Dendritic cell treated with granulocyte-macrophage colony-stimulating factor and Interleukin-4, amounts not matched to agents 40 ng/mL and 50 ng/mL, for 4 days (primary cell): ENCODE measurements around the gene MGAT1.
"Not testable (repeated sequence)": the region's sequence is repeated elsewhere in the genome, so short reads cannot be mapped to it uniquely, and the experiment has no call there.

Source experiments
- H3K27ac Mint-ChIP-seq: one replicate; pipeline ENCODE4 v1.8.0; 2022; ENCODE audit warnings: mild to moderate bottlenecking, mixed read lengths
- H3K27me3 Mint-ChIP-seq: one replicate; pipeline ENCODE4 v1.8.0; 2022; ENCODE audit warnings: mild to moderate bottlenecking, mixed read lengths
- H3K36me3 Mint-ChIP-seq: one replicate; pipeline ENCODE4 v1.8.0; 2022; ENCODE audit warnings: low read depth, mixed read lengths
- H3K4me1 Mint-ChIP-seq: one replicate; pipeline ENCODE4 v1.8.0; 2022; ENCODE audit warnings: low read depth, mixed read lengths
- H3K4me3 Mint-ChIP-seq: one replicate; pipeline ENCODE4 v1.8.0; 2022; ENCODE audit warnings: mild to moderate bottlenecking, moderate library complexity, mixed read lengths
- H3K9me3 Mint-ChIP-seq: one replicate; pipeline ENCODE4 v1.8.0; 2022; ENCODE audit warnings: mixed read lengths
- intact Hi-C: fragments of 100-400 bp; cut with micrococcal nuclease; formaldehyde crosslinking; loops from one replicate; pipeline ENCODE4 v1.15.0; 2022

The MGAT1 gene

DNA sequence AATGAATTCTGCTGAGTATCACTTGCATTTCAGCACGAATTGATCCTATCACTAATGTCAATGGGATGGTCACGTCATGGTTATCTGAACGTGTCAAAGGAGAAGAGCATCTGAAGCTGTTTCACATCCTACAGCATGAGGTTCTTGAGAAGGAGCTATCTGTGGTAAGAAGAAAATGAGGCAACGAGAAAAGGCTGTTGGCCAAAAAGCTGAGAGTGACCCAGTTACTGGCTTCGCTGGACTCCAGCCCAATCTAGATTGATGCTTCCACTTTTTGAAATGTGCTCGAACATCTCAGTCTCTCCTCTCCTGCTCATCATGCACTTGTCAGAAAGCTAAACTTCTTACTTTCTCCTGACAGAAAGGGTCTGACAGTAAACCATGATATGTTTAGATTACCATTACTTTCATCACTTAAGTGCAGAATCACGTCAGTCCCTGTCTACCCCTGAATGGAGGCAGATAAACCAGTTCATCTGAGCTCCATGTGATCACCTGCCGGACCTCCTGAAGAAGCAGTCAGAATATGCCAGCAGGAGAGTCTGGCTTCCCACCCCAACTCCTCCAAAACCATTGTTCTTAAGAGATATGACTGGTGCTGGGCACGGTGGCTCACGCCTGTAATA lies 22.5 kb downstream of the MGAT1 start:
- Mint-ChIP-seq H3K9me3 (no peaks in the 10 kb centered on the region), H3K4me3 (no peak overlapping the region), H3K27ac (no peak overlapping the region), H3K4me1 (peaks cover 28% of the 10 kb centered on the region), H3K27me3 (peaks cover 2% of the 10 kb centered on the region), H3K36me3 (peaks cover 44% of the 10 kb centered on the region)
- intact Hi-C loops = loop anchor here (10.0 kb wide), 1 partner anchor 375 kb away; no protein-coding TSS in a partner anchor

DNA sequence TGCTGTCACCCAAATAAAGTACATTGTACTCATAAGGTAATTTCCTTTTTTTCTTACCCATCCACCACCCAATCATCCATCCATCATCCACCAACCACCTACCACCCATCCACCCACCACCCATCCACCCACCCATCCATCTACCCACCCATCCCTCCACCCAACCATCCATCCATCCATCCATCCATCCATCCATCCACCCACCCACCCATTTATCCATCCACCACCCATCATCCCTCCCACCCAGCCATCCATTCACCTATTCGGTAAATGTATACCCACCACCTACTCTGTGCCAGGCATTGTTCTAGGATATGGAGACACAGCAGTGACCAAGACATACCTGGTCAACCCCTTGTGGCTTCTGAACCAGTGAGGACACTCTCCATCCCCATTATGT lies 25.1 kb downstream of the MGAT1 start:
- H3K4me3 Mint-ChIP-seq = no peak overlapping the region
- intact Hi-C loops = no loop called here
- H3K27me3 Mint-ChIP-seq = peaks cover 9% of the 10 kb centered on the region

DNA sequence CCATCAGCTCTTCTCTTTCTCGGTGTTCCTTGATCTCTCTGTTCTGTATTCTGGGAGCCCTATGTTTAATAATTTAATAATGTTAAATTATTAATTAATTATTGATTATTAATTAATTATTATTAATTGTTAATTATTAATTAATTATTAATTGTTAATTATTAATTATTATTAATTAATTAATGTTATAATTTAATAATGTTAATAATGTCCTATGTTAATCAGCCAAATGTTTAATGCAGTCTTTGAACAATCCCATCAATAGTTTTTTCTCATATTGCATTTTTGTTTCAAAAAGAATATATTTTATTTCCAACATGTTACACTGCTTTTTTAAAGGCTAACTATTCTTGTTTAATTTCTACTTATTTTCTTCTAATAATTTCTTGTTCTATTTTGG lies 26.2 kb downstream of the MGAT1 start:
- Mint-ChIP-seq H3K4me1 (peaks cover under 1% of the 10 kb centered on the region), H3K27ac (no peak overlapping the region), H3K9me3 (peaks cover 23% of the 10 kb centered on the region), H3K27me3 (peaks cover 9% of the 10 kb centered on the region), H3K36me3 (peaks cover 15% of the 10 kb centered on the region), H3K4me3 (no peak overlapping the region)
- intact Hi-C loops = no loop called here

More for the DNA sequence above, 25.1 kb downstream of the MGAT1 start:
- H3K27ac Mint-ChIP-seq = no peak overlapping the region
- peaks cover 25% of the 10 kb centered on the region for H3K36me3 Mint-ChIP-seq
- peaks cover 12% of the 10 kb centered on the region for H3K9me3 Mint-ChIP-seq
- peaks cover 11% of the 10 kb centered on the region for H3K4me1 Mint-ChIP-seq

DNA sequence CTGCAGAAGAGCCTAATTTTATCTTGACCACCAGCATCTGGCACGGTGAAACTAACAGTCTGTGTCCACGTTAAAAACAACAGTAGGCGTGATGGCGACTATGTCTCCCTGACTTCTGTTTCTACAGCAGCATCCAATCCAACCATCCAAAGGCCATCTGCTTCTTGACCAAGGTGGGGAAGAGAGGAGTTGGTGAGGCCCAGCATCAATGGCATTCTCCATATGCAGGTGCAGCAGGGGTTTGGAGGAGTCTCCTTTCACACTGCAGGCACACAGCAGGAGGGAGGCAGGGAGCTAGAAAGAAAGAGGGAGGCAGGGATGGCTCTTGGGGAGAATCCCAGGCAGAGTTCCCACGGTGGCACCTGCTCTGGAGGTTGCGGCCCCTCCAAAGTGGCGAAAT lies 27.0 kb downstream of the MGAT1 start:
- peaks cover 26% of the 10 kb centered on the region for H3K9me3 Mint-ChIP-seq
- H3K27me3 Mint-ChIP-seq = peaks cover 9% of the 10 kb centered on the region
- no peak overlapping the region for H3K27ac Mint-ChIP-seq
- no peak overlapping the region for H3K4me3 Mint-ChIP-seq
- no peaks in the 10 kb centered on the region for H3K4me1 Mint-ChIP-seq
- intact Hi-C loops = no loop called here
- H3K36me3 Mint-ChIP-seq = peaks cover 7% of the 10 kb centered on the region

DNA sequence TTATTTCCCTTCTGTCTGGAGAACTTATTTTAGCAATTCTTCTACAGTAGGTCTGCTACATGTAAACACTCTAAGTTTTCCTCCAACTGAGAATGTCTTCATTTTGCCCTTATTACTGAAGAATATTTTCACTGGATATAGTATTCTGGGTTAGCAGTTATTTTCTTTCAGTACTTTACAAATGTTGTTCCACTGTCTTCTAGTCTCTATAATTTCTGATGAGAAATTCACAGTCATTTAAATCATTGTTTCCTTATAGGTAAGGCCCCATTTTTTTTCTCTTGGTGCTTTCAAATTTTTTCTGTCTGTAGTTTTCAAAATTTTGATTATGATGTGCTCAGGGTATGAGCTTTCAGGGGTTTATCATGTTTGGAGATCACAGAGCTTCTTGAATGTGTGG lies 30.8 kb downstream of the MGAT1 start:
- no peaks in the 10 kb centered on the region for H3K36me3 Mint-ChIP-seq
- H3K4me1 Mint-ChIP-seq = no peaks in the 10 kb centered on the region
- no peak overlapping the region for H3K27ac Mint-ChIP-seq
- intact Hi-C loops = no loop called here
- H3K27me3 Mint-ChIP-seq = peaks cover 13% of the 10 kb centered on the region
- H3K9me3 Mint-ChIP-seq = peaks cover 26% of the 10 kb centered on the region
- no peak overlapping the region for H3K4me3 Mint-ChIP-seq

DNA sequence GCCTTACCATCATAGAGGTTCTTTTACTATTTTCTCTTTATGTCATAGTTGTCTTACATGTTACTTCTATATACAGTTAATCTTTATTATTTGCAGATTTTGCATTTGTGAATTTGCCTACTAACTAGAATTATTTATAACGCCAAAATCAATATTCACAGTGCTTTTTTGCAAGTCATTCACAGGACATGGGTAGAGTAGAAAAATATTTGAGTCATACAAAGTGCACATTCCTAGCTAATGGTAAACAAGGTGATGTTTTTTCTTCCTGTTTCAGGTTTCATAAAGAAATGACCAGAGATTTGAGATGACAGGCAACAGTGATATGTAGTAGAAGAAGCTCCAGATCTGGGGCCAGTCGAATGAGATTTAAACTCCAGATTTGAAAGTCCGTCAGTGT lies 32.8 kb downstream of the MGAT1 start:
- Mint-ChIP-seq H3K4me3 (no peak overlapping the region), H3K9me3 (peaks cover 26% of the 10 kb centered on the region), H3K36me3 (no peaks in the 10 kb centered on the region), H3K4me1 (no peaks in the 10 kb centered on the region), H3K27ac (no peak overlapping the region), H3K27me3 (peaks cover 12% of the 10 kb centered on the region)
- intact Hi-C loops = no loop called here

DNA sequence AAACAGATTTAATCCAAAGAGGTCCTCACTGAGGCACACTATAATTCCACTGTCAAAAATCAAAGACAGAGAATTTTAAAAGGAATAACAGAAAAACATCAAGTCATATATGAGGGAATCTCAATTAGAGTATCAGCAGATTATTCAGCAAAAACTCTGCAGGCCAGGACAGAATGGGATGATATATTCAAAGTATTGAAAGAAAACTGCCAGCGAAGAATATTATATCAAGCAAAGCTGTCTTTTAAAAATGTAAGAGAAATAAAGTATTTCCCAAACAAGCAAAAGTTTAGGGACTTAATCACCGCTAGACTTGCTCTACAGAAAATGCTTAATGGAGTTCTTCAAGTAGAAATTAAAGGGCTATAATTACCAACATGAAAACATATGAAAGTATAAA lies 47.0 kb downstream of the MGAT1 start:
- H3K4me3 Mint-ChIP-seq = no peak overlapping the region
- H3K4me1 Mint-ChIP-seq = no peaks in the 10 kb centered on the region
- no peaks in the 10 kb centered on the region for H3K36me3 Mint-ChIP-seq
- peaks cover 25% of the 10 kb centered on the region for H3K9me3 Mint-ChIP-seq
- peaks cover 11% of the 10 kb centered on the region for H3K27me3 Mint-ChIP-seq
- no peak overlapping the region for H3K27ac Mint-ChIP-seq
- intact Hi-C loops = no loop called here

DNA sequence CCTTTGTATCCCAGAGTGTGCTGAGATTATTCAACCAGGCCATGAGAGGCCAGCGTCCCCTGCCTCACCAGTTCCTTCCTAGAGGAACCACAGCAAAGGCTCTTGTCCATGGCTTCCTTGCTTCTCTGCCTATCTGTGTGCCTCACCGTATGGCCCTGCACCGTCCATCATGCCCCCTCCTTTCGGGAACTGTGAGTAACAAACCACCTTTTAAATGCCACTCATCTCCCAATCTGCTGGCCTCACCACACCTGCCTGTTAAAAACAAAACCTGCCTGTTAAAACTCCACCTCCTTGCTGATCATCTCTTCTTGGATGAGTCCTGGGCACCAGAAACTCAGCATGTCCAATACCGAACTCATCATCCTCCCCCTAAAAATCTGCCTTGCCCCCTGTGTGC lies 58.4 kb downstream of the MGAT1 start:
- Mint-ChIP-seq H3K9me3 (no peaks in the 10 kb centered on the region), H3K27me3 (peaks cover 14% of the 10 kb centered on the region), H3K36me3 (no peaks in the 10 kb centered on the region), H3K4me1 (no peaks in the 10 kb centered on the region), H3K27ac (no peak overlapping the region), H3K4me3 (no peak overlapping the region)
- intact Hi-C loops = no loop called here

DNA sequence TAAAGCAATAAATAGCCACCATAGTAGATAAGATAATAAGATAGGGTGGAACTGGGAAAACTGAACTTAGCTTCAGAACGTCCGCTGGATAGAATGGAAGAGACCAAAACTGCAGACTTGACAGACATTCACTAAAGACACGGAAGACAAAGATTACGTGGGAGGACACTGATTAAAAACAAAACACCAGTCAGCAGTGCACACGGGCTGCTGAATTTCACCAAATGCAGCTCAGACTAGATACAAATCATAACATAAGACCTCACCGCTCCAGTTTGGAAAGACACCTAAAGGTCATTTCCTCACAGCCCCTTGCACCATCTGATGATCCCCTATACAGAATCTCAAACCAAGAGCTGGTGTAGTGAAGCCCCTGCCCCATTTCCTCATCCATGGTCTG lies 59.9 kb downstream of the MGAT1 start:
- H3K4me3 Mint-ChIP-seq = no peak overlapping the region
- no peak overlapping the region for H3K27ac Mint-ChIP-seq
- H3K4me1 Mint-ChIP-seq = no peaks in the 10 kb centered on the region
- H3K36me3 Mint-ChIP-seq = no peaks in the 10 kb centered on the region
- H3K9me3 Mint-ChIP-seq = no peaks in the 10 kb centered on the region
- intact Hi-C loops = no loop called here
- peaks cover 12% of the 10 kb centered on the region for H3K27me3 Mint-ChIP-seq

DNA sequence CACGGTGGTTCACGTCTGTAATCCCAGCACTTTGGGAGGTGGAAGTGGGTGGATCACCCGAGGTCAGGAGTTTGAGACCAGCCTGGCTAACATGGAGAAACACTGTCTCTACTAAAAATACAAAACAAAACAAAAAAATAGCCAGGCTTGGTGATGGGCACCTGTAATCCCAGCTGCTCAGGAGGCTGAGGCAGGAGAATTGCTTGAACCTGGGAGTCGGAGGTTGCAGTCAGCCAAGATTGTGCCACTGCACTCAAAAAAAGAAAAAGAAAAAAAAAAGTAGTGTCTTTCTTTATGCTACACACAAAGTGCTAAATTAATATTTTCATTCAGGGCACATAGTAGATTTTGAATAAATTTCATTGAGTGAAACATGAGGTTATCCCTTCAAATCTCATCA lies 61.7 kb downstream of the MGAT1 start:
- H3K27me3 Mint-ChIP-seq, H3K4me1 Mint-ChIP-seq, H3K4me3 Mint-ChIP-seq, intact Hi-C loops, H3K27ac Mint-ChIP-seq, H3K9me3 Mint-ChIP-seq, H3K36me3 Mint-ChIP-seq: not testable (repeated sequence)

DNA sequence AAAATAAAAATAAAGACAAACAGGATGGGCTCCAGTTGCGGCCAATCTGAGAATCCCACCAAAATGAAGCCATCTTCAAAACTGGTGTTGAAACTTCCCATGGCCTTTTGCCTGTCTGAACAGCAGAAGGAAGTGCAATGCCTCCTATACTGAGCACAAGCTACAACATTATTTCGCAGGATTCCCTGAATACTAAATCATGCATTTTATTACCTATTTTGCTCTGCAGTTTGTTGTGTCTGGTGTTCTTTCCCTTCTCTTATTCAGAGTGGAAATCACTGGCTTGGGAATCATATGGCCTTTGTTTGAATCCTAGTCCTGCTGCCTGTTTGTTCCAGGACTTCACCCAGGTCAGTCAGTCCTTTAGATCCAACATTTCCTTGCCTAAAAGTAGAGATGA lies 62.6 kb downstream of the MGAT1 start, which contains the start of gene OR2Y1:
Gene OR2Y1 (minus strand): TSS at position 101 of the 400 bp plus-strand sequence. CDS start 0 bp downstream, at position 101.
- Mint-ChIP-seq H3K36me3 (no peaks in the 10 kb centered on the region), H3K27me3 (peaks cover 8% of the 10 kb centered on the region), H3K27ac (no peak within 1 kb of the TSS), H3K9me3 (no peaks in the 10 kb centered on the region), H3K4me1 (no peaks in the 10 kb centered on the region), H3K4me3 (no peak within 1 kb of the TSS)
- intact Hi-C loops = no loop called here

DNA sequence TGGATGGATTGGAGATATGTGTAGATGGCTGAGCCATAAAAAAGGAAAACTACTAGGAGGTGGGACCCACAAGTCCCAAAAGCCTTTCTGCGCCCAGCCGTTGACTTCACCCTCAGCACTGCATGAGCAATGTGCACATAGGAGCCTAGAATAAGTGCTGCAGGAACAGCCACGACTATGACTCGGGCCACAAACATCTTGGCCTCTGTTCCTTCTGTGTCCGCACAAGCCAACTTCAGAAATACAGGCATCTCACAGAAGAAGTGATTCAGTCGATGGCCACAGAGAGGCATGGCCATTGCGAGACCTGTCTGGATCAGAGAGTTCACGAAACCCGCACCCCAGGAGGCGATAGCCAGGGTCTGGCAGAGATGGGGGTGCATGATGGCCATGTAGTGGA lies 63.3 kb downstream of the MGAT1 start:
- intact Hi-C loops = no loop called here

DNA sequence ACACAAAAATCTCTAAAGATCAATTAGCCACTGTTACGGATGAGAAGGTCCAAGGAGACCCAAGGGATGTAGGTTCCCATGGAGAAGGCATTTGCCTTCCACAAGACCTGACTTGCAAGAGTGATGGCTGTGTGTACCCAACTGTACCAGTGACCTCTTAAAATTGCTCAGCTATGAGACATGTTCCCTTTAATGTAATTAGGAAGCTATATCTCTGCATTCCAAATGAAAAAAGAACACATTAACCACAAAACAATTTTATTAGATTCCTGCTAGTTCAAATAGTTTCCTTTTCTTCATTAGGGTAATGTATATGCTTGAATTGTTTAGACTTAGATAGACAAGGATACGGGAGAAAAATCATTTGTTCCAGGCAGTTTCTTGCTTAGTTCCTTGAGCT lies 66.1 kb downstream of the MGAT1 start:
- Mint-ChIP-seq H3K36me3 (no peaks in the 10 kb centered on the region), H3K4me1 (no peaks in the 10 kb centered on the region), H3K27ac (no peak overlapping the region), H3K9me3 (no peaks in the 10 kb centered on the region), H3K27me3 (peaks cover 16% of the 10 kb centered on the region), H3K4me3 (no peak overlapping the region)
- intact Hi-C loops = no loop called here

More for the DNA sequence above, 63.3 kb downstream of the MGAT1 start:
- H3K9me3 Mint-ChIP-seq = no peaks in the 10 kb centered on the region
- no peaks in the 10 kb centered on the region for H3K36me3 Mint-ChIP-seq
- H3K4me3 Mint-ChIP-seq = no peak overlapping the region
- H3K4me1 Mint-ChIP-seq = no peaks in the 10 kb centered on the region
- no peak overlapping the region for H3K27ac Mint-ChIP-seq
- peaks cover 11% of the 10 kb centered on the region for H3K27me3 Mint-ChIP-seq
